NCI-H1092 (cell line): Measurements from ENCODE around the gene CDC25A.
"Not testable (repeated sequence)": the region's sequence is repeated elsewhere in the genome, so short reads cannot be mapped to it uniquely, and the experiment has no call there.

ENCODE experiments used
- DNase-seq: peaks from one replicate; lab custom pipeline; 2025; lab: John Stamatoyannopoulos, UW

The CDC25A gene

DNA sequence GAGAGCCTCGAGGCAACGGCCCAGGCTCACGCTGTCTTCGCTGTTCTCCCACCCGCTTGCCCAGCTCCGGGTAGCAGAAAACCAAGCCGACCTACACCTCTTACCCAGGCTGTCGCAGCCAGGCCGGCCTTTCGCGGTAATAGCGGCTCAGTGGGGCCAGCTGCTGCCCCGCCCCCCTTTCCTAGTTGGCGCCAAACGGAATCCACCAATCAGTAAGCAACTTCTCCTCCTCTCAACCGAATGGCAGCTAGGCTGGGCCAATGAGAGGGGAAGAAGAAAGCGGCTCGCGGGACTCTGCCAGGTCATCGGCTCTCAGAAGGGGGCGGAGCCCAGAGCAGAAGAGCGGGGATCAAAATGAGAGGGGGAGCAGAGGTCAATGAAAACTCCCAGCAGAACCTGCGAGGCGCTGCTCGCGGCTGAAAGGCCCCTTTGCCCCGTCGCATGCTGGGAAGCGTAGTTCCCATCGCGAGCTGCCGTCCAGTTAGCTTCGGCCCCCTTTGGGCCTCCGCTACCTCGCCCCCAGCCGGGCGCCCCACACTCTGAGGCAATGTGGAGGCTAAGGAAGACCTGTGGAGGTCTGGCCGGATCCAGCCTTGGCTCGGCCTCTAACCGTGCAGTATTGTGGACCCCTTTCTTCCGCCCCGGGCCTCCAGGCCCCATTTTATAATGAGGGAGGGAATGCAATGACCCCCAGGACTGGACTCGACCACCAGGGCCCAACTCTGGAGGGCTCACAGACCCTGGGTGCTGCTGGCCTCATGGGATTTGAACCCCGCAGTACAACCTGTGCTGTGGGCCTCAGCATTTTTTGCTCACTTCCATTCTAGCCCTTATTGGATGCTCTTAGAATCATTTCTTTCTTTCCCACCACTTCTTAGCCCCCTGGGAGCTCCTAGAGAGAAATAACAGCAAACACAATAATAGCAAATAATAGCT, at the start of gene CDC25A:
TSS of gene CDC25A (minus strand) at position 152 of the 936 bp plus-strand sequence. CDS start 470 bp downstream, outside the sequence.
- peak; percentile 96 for DNase-seq

DNA sequence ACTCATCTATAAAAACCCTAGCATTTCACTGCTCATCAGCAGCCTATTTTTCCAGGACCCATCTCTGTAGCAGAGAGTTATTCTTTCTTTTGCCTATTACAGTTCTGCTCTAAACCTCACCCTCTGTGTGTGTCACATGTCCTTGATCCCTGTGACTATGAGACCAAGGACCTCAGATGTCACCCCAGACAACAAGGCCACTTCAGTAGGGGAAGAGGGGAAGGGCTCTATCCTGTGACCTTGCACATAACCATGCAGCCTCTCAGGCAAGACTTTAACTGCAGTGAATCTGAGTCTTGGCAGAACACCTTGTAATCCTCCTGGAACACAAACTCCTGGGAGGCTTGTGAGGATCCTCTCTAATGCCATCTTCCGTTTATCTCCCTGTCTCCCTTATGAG, 48.3 kb upstream of the CDC25A start:
- DNase-seq, result no peak

DNA sequence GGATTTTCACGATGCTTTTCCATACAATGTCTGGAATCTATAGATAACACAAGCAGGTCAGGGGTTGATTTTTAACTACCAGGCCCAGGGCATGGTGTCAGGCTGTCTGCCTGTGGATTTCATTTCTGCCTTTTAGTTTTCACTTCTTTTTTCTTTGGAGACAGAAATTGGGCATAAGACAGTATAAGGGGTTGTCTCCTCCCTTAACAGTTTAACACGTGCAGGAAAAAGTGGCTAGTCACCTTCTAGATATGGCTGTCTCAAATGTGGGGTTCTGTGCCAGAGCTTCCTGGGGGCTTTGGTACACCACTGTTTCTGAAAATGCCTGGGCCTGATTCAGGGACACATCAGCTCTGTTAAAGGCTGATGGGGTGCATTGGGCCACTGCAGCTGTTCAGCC, 45.3 kb upstream of the CDC25A start:
- no peak for DNase-seq

DNA sequence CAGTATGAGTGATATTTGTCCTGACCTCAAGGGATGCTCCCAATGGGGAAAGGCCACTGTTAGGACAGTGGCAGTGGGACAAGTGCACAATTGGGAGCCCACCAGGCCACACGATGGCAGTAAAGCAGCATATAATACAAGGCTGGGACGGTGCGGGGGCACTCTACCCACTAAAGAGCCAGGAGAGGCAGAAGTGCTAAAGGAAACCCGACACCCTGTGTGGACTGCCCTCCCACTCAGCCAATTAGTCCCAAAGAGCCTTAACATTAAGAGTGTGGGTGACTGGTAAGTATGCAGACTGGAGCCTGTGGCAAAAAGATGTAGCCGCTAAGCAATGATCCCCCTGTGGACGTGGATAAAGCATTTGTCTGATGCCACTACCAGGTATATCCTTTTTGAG, 44.5 kb upstream of the CDC25A start:
- peak; percentile 68 for DNase-seq

DNA sequence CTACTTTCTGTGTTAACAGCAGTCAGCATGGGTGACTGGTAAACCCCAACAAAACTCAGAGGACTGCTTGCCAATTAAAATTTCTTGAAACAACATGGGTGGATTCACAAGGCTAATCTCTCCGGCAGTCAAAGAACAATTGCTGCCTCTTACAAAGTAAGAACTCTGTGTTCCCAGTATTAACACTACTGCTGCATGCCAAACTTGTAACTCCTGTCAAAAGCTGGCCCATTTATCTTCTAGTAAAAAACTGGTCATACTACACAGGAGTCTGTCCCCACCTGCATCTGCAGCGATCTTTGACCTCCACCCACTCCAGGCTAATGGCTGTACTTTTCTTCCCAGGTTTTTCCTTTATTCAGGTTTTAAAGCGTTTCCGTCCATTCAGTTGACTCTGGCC, 44.0 kb upstream of the CDC25A start:
- DNase-seq, result no peak

DNA sequence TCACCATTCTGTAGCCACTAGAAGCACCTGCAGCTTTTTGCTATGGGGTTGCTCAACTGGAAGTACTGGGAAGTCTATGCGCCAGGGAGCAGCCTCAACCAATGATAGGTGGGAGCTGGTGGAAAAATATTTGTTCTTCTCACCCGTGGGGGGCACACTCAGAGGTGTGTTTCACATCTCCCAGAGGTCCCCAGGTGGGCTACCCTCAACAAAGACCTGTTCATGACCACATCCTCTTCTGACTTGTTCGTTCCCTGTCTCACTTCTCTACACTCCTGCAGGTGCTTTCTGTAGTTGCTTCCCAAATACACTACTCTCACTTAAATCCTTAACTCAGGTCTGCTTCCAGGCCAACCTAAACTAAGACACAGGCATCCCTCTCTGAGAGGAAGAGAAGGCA, 38.7 kb upstream of the CDC25A start:
- no peak for DNase-seq

DNA sequence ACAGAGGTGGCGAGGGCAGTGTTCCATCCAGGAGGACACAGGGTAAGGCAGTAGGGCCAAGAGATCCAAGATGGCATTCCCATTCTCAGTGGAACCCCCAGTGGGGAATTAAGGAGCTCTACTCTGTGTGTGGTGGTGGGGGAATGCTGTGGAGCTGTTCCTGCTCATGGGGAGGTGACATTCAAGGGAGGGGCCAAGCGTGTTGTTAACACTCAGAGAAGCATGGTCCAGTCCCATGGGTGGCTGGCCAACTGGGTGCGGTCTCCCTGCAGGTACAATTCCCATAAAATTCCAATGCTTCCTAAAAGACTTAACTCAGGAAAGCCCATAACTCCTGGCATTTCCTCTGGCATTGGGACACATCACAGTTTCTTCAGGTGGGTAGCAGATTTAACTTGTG, 37.4 kb upstream of the CDC25A start:
- no peak for DNase-seq

DNA sequence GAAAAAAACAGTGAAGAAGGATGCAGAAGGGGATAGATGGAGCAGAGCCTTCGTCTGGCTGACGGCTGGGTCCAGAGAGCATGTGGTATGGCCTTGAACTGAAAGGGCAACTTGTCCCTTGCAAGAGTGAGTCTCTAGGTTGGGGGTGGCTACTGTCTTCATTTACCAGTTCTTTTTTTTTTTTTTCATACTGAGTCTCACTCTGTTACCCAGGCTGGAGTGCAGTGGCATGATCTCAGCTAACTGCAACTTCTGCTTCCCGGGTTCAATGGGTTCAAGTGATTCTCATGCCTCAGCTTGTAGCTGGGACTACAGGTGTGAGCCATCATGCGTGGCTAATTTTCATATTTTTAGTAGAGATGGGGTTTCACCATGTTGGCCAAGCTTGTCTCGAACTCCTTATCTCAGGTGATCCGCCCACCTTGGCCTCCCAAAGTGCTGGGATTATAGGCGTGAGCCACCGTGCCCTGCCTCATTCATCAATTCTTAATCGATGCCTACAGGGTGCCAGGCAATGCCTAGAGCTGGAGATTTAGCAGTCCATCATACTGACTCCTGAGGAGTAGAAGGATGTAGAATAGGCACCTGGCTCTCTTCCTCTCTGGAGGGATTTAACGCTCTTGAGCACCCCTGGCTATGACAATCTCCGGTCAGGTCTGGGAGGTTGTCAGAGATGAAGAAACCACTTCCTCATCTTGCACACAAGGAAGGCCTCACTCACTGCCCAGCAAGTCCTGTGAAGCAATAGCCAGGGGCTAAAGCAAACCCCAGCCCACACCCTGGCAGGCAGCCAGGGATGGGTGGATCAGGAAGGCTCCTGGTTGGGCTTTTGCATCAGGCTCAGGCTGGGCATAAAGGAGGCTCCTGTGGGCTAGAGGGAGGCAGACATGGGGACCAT, 34.6 kb upstream of the CDC25A start, which contains the start of gene CAMP:
TSS of gene CAMP (plus strand) at position 880 of the 898 bp plus-strand sequence. CDS start at position 897, 17 bp downstream.
- no peak for DNase-seq

DNA sequence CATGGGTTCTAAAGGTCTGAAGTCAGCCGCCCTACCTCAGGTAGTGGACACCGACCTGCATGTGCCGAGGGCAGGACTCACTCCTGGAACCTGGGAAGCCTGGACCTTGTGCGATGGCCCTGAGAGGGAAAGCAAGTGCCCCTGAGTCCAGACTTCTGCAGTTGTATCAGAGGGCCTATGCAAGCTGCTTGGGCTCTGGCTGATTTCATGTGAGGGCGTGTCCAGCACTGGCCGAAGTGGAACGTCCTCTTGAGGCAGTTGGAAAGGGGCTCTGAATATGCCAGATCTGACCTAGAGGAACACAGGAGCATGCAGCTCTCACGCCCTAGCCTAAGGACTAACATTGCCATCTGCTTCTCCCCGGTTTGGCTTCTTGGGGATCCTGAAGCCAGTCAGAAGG, 32.5 kb upstream of the CDC25A start:
- DNase-seq, result no peak

DNA sequence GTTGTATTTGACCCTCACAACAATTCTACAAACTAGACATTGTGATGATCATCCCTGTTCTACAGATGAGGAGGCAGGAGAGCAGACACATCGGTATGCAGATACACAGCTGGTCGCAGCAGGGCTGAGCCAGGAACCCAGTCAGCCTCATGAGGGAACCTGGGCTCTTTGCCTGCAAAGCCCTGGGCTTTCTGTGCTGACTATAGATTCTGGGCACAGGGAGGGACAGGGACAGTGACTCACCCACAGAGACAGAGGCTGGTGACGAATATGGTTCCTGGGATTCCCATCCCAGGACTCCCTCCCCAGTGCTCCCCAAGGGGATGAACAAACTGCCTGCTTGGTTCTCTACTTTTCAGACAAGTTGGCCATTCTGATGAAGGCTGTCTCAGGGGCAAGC, 31.3 kb upstream of the CDC25A start:
- no peak for DNase-seq

DNA sequence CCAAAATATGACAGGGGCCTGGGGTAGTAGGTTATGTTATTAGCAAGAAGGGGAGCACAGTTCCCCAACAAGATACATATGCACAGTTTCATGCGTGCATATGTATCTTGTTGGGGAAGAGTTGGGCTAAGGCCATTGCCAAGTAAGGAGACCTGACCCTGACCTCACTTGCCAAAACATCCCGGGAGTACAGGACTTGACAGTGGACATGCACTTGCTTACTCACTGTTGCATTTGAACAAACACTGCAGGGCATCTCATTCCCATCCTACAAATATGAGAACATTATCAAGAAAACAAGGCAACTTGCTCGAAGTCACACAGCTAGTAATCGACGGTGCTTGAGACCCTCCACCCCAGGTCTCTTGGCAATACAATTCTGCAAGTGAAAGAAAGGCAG, 30.3 kb upstream of the CDC25A start:
- DNase-seq, result no peak

DNA sequence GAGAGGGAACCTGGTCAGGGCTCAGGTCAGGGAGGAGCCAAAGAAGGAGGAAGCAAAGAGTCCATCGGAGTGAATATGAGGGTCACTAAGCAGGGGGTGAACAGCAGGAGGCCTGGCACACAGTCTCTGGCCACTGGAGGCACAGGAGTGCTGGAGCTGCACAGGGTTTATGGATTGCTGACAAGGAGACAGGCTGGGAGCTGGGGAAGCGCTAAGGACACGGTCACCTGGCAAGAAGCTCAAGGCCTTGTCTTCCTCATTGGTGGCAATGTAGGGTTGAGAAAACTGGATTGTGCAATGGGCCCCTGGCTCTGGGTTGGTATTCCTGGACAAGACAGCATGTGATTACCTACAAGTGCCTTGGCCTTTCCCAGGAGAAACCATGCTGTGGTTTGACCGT, 29.2 kb upstream of the CDC25A start:
- no peak for DNase-seq

DNA sequence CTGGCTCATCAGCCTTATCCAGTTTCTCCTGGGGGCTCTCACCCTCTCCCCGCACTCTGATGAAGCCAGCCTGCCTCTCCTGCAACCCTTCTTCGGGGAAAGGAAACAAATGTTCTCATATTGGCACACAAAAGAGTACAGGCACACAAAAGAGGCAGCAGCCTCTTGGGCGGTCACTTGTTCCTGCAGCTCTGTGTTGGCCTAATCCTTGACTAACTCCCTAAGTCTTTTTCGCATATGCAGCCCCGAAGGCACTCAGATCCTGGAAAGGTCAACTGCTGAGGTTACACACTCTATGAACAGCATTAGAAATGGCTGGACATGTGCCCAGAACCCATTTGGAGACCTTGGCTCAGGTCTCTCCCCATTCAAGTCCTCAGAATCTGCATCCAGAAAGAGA, 27.7 kb upstream of the CDC25A start:
- DNase-seq, result no peak

DNA sequence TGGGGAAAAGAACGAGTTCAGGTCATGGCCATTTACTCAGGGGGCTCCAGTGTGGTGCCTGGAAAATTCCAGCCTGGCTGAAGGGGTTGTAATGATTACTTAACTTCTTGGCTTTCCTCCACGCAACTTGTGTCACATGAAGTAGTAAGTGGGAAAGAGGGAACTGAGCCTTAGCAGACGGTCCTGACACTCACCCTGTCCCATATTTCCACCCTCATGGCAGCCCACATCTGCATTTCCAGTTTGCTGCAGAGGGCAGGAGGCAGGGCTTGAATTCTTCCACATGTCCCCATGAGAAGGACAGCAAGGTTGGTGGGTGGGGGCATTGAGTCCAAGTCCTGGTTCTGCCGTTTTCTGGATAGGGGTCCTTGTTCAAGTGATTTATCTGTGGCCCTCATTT, 27.2 kb upstream of the CDC25A start:
- DNase-seq, result no peak

DNA sequence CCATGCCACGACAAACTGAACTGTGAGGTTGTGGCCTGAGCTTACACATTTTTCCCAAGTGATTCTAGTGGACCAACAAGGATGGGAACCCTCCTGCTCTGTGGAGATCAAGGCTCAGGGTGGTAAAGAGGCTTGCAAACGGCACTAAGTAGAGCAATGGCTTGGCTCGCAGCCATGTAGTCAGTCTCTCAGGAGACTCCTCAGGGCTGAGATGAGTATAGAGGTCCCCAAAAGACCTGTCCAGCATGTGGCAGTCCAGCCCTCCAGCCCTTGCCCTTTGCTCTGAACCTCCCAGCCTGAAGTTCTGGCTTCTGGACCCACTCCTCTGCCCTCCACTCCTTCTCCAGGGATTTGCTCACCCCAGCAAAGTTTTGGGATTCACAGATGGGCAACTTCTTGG, 26.8 kb upstream of the CDC25A start:
- no peak for DNase-seq

DNA sequence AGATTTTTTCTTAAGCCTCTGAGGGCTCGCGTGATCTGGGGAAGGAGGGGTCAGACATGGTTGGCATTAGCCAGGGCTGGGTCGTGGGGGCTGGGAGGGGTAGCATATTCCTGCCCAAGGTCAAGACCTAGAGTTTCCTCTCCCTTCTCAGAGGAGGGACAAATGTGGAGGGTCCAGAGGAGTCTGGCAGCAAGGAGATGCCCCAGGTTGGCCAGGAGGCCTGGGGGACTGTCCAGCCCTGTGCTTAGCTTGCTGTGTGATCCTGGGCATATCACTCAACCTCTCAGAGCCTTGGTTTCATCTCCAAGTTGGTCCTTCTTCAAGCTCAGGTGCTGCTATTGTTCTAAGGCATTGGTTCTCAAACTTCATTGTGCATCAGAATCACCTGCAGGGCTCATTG, 26.0 kb upstream of the CDC25A start:
- no peak for DNase-seq

DNA sequence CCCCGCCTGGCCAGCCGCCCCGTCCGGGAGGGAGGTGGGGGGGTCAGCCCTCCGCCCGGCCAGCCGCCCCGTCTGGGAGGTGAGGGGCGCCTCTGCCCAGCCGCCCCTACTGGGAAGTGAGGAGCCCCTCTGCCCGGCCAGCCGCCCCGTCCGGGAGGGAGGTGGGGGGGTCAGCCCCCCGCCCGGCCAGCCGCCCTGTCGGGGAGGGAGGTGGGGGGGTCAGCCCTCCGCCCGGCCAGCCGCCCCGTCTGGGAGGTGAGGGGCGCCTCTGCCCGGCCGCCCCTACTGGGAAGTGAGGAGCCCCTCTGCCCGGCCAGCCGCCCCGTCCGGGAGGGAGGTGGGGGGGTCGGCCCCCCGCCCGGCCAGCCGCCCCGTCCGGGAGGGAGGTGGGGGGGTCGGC, 23.6 kb upstream of the CDC25A start:
- DNase-seq, result not testable (repeated sequence)

DNA sequence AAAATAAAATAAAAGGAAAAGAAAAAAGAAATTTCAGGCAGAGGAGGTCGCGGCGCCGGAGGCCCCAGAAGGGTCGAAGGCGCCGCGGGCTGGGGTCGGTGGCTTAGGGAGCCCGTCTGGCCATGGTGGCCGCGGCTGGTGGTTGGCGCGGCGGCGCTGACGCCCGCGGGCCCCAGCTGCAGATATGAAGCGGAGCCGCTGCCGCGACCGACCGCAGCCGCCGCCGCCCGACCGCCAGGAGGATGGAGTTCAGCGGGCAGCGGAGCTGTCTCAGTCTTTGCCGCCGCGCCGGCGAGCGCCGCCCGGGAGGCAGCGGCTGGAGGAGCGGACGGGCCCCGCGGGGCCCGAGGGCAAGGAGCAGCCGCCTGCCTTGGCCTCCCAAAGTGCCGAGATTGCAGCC, 22.3 kb upstream of the CDC25A start:
- not testable (repeated sequence) for DNase-seq

DNA sequence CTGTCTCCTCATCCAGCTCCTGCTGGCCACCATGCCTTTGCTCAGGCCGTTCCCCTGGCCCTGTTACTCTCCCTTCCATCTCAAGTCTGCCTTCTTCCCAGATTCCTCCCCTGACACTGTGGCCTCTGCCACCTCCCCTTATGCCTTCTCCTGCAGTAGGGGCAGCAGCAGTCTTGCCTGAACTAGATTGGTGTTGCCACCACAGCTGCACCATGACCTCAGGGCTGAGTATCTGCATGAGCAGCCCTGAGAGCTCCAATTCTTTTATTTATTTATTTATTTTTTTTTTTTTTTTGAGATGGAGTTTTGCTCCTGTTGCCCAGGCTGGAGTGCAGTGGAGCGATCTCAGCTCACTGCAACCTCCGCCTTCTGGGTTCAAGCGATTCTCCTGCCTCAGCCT, 21.2 kb upstream of the CDC25A start:
- DNase-seq, result no peak

DNA sequence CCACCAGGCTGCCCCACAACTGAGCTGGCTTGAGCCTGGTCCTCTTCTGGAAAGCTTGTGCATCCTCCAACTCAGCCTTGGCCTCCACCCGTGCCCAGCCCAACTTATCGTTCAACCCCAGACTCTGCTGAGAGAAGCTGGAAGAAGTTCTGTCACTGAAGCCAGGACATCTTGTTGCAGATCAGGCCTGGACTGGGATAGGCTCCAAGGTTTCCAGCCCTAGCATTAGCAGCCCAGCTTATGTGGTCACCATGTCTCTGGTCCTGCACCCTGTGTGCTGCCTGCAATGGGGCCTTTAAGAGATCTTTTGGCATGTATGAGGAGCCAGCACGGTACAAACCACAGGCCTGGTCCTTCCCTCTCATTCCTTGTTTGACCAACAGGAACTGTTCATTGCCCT, 19.9 kb upstream of the CDC25A start:
- no peak for DNase-seq

DNA sequence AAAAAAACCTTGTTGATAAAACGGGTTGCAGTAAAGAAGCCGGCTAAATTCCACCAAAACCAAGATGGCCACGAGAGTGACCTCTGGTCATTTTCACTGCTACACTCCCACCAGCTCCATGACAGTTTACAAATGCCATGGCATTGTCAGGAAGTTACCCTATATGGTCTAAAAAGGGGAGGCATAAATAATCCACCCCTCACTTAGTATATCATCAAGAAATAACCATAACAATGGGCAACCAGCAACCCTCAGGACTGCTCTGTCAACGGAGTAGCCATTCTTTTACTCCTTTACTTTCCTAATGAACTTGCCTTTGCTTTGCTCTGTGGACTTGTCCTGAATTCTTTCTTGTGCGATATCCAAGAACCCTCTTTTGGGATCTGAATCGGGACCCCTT, 14.4 kb upstream of the CDC25A start:
- no peak for DNase-seq

DNA sequence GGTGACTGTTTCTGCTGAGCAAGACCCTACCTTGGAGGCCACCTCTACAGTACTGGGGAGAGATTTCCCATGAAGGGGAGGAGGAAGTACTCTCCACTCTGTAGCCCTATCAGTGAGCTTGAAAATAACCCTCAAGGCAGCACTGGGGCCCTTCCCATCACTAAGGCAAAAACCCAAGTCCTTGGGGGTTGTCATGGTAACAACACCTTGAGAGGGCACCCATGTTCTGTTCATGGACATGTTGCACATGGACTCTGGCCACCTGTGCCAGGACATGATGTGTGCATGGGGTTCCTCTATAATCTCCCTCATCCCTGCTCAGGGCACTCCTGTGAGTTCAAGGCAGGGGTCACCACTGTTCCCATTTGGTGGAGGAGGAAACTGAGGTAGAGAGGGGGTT, 10.9 kb upstream of the CDC25A start:
- DNase-seq, result no peak

DNA sequence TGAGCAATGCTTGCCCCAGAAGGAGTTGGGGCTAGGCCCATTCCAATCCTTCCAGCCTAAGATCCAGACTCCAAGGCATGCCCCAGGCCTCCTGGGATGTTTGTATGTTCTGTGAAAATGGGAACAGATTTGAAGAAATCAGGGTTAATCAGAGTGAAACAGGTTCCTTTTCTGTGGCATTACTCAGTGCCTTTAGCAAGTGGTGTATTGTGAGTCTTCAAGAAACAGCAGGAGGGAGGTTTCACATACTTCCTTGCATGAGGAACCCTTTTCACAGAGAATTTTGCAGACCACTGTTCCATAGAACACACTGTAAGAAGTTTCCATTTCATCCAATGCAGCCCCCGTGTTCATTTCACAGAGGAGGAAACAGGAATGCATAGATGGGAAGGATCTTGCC, 8.4 kb upstream of the CDC25A start:
- DNase-seq, result no peak
